Mesenteric fat pad (tissue), 1 donor: Measurements from ENCODE around the gene CLEC4A. TPM values are rescaled to one million over a fixed set of nuclear protein-coding genes. Genes with fewer than 3 reads are reported as not detected.
A peak's percentile ranks its signal among the peaks of the same experiment; 100 is the strongest.
"Not testable (repeated sequence)": the region's sequence is repeated elsewhere in the genome, so short reads cannot be mapped to it uniquely, and the experiment has no call there.

Experiments
- DNase-seq: peaks from one replicate; pipeline ENCODE4 v3.0.0-alpha.2; 2020; ENCODE audit warnings: low spot score
- total RNA-seq: library from RNA; stranded (reverse); fragmentation: NEBNext Ultra II Directional; extraction: Animal tissue kit (Norgen Biotek cat#: 25700); gene quantifications from one replicate; pipeline ENCODE4 v1.2.1, GENCODE V29; 2021
- donor health status: DM: yes; HTN: yes; CAD: no.

CLEC4A gene
- total RNA-seq, 1 donor from 2014 or later = 3.5 TPM

DNA sequence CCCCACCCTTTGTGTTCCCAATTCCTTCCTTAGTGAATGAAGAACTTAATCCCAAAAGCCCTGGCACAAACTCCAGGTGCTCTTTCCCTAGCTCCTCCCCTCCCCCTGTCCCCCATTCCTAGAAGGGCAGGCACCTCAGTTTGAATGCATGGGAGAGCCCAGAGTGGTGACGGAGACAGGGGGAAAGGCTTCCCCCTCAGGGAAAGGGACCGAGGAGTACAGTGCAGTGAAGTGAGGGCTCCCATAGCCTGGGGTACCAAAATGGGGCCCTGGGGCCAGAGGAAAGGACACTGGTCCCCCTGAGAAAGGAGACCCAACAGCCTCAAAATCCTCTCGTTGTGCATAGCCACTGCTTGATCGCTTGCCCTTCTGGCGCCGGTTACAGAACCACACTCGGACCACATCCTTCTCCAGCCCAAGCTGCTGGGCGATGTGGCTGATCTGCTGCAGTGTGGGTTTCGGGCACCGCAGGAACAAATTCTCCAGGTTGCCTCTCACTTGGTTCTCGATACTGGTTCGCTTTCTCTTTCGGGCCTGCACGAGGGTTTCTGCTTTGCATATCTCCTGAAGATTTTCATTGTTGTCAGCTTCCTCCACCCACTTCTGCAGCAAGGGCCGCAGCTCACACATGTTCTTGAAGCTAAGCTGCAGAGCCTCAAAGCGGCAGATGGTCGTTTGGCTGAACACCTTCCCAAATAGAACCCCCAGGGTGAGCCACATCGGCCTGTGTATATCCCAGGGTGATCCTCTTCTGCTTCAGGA, 10.4 kb downstream of the CLEC4A start:
- not testable (repeated sequence) for DNase-seq

DNA sequence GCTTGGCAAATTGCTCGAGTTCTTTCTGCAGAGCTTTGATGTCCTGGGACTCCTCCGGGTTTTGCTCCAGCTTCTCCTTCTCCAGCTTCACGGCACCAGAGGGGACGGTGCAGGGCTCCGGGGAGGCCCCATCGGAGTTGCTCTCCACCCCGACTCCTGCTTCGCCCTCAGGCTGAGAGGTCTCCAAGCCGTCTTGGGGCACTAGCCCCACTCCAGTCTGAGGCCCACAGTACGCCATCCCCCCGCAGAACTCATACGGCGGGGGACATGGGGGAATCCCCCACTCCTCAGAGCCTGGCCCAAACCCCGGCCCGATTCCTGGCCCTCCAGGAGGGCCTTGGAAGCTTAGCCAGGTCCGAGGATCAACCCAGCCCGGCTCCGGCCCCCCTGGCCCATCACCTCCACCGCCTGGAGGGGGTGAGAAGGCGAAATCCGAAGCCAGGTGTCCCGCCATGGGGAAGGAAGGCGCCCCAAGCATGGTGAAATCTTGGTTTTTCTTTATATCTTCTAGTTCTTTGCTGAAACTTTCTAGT, 11.0 kb downstream of the CLEC4A start:
- not testable (repeated sequence) for DNase-seq

DNA sequence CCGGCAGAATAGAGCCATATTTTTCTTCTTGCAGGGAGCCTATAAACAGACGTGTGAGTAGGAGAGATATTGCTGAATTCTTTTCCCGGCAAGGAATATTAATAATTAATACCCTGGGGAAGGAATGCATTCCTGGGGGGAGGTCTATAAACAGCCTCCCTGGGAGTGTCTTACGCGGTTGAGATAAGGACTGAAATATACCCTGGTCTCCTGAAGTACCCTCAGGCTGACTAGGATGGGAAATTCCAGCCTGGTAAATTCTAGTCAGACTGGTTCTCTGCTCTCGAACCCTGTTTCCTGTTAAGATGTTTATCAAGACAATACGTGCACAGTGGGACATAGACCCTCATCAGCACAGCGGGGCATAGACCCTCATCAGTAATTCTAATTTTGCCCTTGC, 18.2 kb downstream of the CLEC4A start:
- not testable (repeated sequence) for DNase-seq

DNA sequence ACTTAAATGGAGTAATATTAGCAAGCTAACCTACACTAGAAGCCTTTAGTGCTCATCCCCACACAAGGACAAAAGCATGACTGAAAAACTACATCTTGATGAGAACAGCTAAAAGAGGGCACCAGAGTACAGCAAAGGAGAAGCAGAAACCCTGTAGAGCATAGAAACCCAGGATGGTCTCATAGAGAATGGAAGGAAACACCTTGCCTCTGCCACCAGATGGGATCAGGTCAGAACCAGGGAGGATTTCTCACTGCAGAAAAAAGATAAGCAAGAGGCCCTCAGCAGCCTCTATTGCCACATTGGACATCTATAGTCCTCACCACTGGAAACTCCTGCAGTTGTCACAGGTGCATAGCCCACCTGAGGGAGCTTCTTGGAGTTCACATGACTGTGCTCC, 19.8 kb downstream of the CLEC4A start:
- DNase-seq = no peak

DNA sequence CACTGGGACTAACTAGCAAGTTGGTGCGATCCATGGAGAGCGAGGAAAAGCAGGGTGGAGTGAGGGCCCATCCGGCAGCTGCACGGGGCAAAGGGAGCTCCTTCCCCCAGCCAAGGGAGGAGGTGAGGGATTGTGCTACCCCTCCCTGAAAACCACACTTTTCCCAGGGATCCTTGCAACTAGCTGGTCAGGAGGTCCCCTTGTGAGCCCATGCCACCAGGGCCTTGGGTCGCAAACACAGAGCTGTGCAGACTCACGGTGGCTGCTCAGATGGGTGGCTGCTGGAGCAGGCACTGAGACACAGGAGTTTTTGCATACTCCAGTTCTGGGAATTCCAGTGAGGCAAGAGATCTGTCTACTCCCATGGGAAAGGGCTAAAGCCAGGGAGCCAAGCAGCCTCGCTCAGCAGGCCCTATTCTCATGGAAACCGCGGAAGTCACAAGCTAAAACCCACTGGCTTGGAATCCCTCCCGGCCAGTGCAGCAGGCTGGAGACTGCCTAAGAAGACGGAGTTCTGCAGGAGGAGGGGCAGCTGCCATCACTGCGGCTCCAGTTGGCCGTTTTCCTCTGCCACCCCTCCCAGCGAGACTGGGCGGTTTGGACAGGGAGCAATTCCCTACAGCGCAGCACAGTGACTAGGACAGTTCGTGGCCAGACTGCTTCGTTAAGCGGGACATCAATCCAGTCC, 22.5 kb downstream of the CLEC4A start:
- no peak for DNase-seq

DNA sequence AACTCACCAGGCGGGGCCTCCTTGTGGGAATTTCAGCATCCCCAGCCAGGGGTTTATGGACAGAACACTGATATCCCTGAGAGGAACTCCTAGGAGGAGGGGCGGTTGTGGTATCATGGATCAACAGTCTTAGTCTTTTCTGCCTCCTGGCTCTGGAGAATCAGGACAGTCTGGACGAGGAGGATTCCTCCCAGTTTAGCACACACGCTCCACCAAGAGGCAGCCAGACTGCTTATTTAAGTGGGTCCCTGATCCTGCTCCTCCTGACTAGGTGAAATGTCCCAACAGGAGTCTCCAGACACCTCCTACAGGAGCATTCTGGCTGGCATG, 23.0 kb downstream of the CLEC4A start:
- no peak for DNase-seq

DNA sequence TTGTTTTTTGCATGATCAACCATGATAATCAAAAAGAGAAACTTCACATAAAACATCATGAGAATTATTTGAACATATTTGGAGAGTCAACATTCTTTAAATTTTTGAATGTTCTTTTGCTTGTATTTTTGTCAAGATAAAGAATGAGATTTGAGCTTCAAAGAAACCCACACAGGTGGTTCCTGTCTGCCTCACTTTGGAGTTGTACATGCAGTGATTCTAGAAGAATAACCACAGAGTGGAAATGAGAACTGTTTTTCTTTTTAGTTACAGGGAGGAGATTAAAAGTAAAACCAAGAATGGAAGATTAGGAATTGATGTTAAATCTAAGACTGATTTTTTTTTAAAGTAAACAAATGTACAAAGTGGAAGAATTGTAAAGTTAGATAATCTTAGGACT, 31.1 kb downstream of the CLEC4A start:
- no peak for DNase-seq

DNA sequence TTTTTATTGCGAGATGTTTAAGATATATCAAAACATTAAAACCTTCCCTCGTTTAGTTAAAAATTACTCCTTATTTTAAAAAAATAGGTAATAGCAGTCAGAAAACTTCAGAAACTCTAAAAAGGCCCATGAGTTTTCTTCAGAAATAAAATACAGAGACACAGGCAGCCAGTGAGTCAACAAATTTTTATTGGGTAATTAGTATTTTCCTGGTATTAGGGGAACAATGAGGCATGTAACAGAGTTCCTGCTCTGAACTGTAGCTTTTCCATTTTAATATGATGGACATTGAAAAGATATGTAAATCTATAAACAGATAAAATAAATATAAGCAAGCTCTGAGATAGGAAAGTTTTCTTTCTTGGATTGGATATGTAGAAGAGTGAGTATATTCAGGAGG, 33.0 kb downstream of the CLEC4A start:
- DNase-seq = no peak

DNA sequence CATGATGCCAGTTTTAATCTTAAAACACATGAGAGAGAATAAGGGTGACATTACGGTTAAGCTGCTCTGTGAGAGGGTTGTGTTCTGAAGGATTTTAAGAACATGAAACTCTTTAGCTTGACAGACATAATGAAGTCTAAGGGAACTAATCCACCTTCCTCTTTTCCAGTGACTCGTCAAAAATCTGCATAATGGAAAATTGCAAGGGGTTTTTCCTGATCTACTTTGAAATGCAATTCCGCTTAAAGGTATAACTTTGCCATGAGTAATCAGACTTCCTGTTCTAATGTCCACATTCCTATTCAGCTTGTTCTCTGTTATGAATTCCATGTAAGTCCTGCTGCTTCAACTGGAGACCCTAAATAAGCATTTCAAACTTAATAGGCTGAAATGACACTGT, 33.4 kb downstream of the CLEC4A start, which contains the start of gene ZNF705A:
ZNF705A (plus strand) TSS at position 171 of the 400 bp plus-strand sequence. CDS start 15,611 bp downstream, outside the sequence.
- DNase-seq = no peak

DNA sequence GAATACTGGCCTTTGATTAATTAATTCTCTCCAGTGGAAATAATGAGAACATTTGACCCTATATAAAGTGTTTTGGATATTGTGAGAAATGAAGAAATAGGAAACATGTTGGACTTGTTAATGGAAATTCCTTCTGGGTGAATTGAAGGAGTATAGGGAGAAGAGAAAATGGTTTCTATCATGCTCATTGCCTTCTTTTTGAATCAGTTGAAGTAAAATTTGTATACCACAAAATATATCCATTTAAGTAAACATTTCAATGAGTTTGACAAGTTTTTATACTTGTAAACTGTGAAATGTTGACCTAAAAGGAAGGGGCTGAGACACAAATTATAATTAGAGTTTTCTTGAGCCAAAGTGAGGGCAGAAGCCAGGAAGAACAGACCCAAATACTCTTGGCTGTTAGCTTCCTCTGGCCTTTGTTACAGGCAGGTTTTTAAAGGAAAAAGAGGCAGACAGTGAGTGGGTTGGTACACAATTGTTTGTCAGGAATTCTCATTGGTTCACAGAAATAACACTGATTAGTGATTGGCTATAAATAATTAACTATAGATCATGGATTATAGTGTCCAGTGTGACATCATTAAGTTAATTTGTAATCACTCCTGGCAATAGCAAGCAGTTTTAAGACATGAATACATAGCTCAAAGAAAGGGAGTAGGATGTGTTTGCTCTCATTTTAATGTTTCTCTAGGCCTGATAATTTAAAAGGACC, 34.2 kb downstream of the CLEC4A start:
- no peak for DNase-seq

DNA sequence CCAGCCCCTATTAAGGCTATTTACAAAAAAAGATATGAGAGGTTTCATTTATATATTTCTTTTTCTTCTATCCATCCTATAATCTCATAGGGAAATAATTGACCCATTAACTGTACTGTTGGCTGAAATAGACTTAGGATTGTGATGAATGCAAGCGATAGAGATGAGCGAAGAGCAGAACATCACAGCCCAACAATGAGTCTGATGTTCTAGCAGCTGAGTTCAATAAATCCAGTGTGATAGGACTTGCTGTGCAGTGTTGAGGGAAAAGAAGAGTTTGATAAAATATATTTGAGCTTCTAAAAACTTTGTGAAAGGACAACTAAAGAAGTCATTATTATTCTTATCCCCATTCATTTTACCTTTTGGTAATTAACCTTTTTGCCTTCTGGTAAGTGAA, 49.5 kb downstream of the CLEC4A start:
- not testable (repeated sequence) for DNase-seq

DNA sequence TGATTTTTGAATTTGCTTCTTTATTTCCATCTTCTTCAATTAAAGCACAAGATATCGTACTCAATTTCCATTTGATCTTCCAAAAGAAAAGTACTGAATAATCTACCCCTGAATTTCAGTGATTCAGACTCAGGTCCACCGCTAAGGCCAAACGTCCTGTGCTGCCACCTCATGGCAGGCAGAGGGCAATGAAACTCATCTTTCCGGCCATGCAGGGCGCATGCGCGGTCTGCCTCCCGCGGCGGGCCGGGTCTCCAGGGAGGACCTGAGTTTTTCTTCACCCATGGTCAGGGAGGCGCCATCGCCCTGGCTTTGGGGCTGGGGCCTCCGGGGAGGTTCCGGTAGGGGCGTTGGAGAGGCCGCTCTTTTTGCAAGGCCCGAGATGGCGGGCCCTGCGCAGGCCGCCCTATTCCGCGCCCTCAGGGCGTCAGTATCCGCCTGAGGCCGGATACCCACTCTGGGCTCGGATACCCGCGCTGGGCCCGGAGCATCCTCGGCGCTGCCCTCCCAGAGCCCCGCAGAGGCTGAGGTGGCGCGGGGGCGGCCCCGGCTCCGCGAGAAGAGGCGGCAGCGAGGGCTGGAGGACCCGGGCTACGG, 56.7 kb downstream of the CLEC4A start:
- peak; percentile 92 for DNase-seq

DNA sequence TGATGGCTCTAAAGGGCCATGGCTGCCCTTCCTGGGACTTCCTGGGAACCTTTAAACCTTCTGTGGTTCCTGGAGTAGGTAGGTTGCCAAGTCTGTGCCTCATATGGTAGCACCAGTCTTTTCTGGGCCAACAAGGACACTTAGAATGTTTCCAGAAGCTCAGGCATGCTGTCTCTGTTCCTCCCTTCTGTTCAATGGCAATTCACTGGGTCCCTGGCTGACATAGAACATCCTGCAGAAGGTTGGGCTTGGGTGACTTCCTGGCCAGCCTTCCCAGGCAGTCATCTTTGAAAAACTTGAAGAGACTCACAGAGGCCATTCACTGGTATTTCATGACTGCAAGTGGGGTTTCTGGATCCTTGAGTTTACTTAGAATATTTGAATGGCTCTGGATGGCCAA, 57.9 kb downstream of the CLEC4A start:
- not testable (repeated sequence) for DNase-seq

DNA sequence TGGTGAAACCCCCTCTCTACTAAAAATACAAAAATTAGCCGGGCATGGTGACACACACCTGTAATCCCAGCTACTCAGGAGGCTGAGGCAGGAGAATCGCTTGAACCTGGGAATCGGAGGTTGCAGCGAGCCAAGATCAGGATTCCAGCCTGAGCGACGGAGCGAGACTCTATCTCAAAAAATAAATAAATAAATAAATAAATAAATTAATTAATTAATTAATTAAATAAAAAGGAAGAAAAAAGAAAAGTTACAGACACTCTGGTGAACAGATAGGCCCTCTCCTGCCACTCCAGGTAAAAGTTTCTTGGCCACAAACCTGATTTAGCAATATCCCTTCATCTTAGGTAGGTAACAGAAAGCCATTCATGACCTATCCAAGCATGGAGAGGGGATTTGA, 59.5 kb downstream of the CLEC4A start:
- DNase-seq = not testable (repeated sequence)

DNA sequence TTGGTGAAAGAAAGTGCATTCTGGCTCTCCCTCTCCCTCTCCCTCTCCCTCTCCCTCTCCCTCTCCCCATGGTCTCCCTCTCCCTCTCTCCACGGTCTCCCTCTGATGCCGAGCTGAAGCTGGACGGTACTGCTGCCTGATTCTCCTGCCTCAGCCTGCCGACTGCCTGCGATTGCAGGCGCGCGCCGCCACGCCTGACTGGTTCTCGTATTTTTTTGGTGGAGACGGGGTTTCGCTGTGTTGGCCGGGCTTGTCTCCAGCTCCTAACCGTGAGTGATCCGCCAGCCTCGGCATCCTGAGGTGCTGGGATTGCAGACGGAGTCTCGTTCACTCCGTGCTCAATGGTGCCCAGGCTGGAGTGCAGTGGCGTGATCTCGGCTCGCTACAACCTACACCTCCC, 59.9 kb downstream of the CLEC4A start:
- DNase-seq = not testable (repeated sequence)

DNA sequence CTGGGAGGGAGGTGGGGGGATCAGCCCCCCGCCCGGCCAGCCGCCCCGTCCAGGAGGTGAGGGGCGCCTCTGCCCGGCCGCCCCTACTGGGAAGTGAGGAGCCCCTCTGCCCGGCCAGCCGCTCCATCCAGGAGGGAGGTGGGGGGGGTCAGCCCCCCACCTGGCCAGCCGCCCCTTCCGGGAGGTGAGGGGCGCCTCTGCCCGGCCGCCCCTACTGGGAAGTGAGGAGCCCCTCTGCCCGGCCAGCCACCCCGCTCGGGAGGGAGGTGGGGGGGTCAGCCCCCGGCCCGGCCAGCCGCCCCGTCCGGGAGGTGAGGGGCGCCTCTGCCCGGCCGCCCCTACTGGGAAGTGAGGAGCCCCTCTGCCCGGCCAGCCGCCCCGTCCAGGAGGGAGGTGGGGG, 60.8 kb downstream of the CLEC4A start:
- not testable (repeated sequence) for DNase-seq

DNA sequence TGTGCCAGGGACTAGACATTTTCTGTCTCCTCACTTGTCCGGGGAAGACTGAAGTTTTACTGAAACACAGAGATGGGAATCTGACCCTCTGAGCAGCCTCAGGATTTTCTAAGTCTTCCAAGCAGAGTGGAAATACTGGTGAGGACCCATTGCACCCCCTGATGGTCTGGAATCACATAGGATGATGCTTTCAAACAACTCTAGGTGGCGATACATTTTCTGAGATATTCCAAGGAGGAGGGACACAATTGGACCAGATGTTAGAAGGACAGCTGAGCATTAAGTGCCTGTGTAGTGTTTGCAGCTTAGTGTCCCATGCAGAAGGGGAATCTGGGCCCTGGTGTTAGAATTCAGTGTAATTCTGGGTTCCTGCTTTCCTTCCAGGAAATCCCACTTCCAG, 64.7 kb downstream of the CLEC4A start:
- DNase-seq = not testable (repeated sequence)
